K562 (cell line): ENCODE data around the gene IQCM. TPM values are rescaled to one million over a fixed set of nuclear protein-coding genes. Genes with fewer than 3 reads are reported as not detected.

Source experiments
- ATAC-seq: fragments of 200-7000 bp; cut with Tn5 transposase; 3 replicates; pipeline ENCODE4 v1.9.1; 2020; ENCODE audit warnings: moderate library complexity
- BruUV-seq: library from RNA; stranded (reverse); fragments of 400-500 nt; replicated peaks from 2 replicates; lab custom pipeline; 2021; lab: Mats Ljungman, UMichigan
- CTCF ChIA-PET: fragments of 300-600 bp; formaldehyde crosslinking; extraction: SDS; loops from one replicate; lab custom pipeline; 2021; ENCODE audit warnings: low intra/inter-chr PET ratio; lab: Yijun Ruan, JAX
- POLR2A ChIA-PET: fragments of 300-600, 350-650 bp; sonication (Branson Sonifier 250); formaldehyde crosslinking; extraction: SDS; loops from one replicate; lab custom pipeline; 2021; ENCODE audit warnings: antibody characterized with exemption, inconsistent platforms; lab: Yijun Ruan, JAX
- DNase-seq, 4 experiments: peaks; one replicate each; pipeline versions ENCODE4 v3.0.0 to v3.0.0-alpha.2; 2011 to 2018; ENCODE audit warnings: low spot score in 3 of 4, mixed read lengths in 3 of 4; ENCODE audit errors: extremely low read depth in 1 of 4
- FAIRE-seq: peaks from 2 replicates; lab custom pipeline; 2011; peaks lifted over from hg19 to GRCh38; lab: Jason Lieb, UNC
- H2AFZ ChIP-seq: 2 replicates; pipeline ENCODE4 v1.6.0; 2011; ENCODE audit warnings: low read depth, low read length, control low read depth, inconsistent platforms
- H3K27ac ChIP-seq: fragments of 200-600 bp; 3 replicates; pipeline ENCODE4 v1.8.0; 2011; ENCODE audit warnings: low read depth, mild to moderate bottlenecking, control low read depth, inconsistent platforms, low read length, moderate library complexity, mixed read lengths; ENCODE audit errors: extremely low read depth
- H3K27me3 ChIP-seq, 2 experiments: fragments of 300-600 bp in 1 of 2; 2 replicates in 1 of 2; 3 replicates in 1 of 2; pipeline versions ENCODE4 v1.6.0 to v1.8.0; 2011; ENCODE audit warnings: inconsistent platforms in 2 of 2, low read length in 2 of 2, mild to moderate bottlenecking in 1 of 2, mixed read lengths in 1 of 2, moderate library complexity in 1 of 2; ENCODE audit not compliant: control insufficient read depth in 2 of 2, insufficient read depth in 2 of 2
- H3K36me3 ChIP-seq: fragments of 300-600 bp; 3 replicates; pipeline ENCODE4 v1.8.0; 2011; ENCODE audit warnings: mild to moderate bottlenecking, low read length, inconsistent platforms; ENCODE audit not compliant: control insufficient read depth, insufficient read depth
- H3K4me1 ChIP-seq, 2 experiments: fragments of 200-600 bp in 1 of 2; replicated peaks in 1 of 2; 2 replicates in 1 of 2; 3 replicates in 1 of 2; pipeline versions ENCODE4 v1.5.1 to v1.8.0; 2011; ENCODE audit warnings: inconsistent platforms in 2 of 2, low read length in 2 of 2, mild to moderate bottlenecking in 1 of 2, mixed read lengths in 1 of 2, moderate library complexity in 1 of 2; ENCODE audit not compliant: control insufficient read depth in 2 of 2, insufficient read depth in 2 of 2
- H3K4me2 ChIP-seq: 2 replicates; pipeline ENCODE4 v1.6.1; 2011; ENCODE audit warnings: low read length, control low read depth, inconsistent platforms, mixed read lengths; ENCODE audit not compliant: insufficient read depth
- H3K4me3 ChIP-seq: fragments of 200-600 bp; sonication (generic), shearing (Covaris generic); 2 replicates; pipeline ENCODE4 v1.5.1; 2016; ENCODE audit warnings: control low read depth, inconsistent platforms
- H3K79me2 ChIP-seq: fragments of 200-600 bp; 3 replicates; pipeline ENCODE4 v1.8.0; 2011; ENCODE audit warnings: low read length, inconsistent platforms; ENCODE audit not compliant: control insufficient read depth, insufficient read depth
- H3K9ac ChIP-seq, 2 experiments: 2 replicates each; pipeline versions ENCODE4 v1.6.0 to v1.6.1; 2011; ENCODE audit warnings: low read depth in 2 of 2, low read length in 2 of 2, control low read depth in 1 of 2, inconsistent platforms in 1 of 2, mild to moderate bottlenecking in 1 of 2, mixed read lengths in 1 of 2; ENCODE audit not compliant: insufficient read depth in 1 of 2
- H3K9me1 ChIP-seq: one replicate; pipeline ENCODE4 v1.6.0; 2011; ENCODE audit warnings: inconsistent platforms, mild to moderate bottlenecking, low read length, moderate library complexity; ENCODE audit not compliant: control insufficient read depth, insufficient read depth
- H3K9me3 ChIP-seq: replicated peaks from 2 replicates; pipeline ENCODE4 v1.5.1; 2011; ENCODE audit warnings: low read depth, low read length, inconsistent platforms; ENCODE audit not compliant: control insufficient read depth, insufficient read depth
- H4K20me1 ChIP-seq: replicated peaks from 2 replicates; pipeline ENCODE4 v1.6.1; 2011; ENCODE audit warnings: low read length, inconsistent platforms, mixed read lengths; ENCODE audit not compliant: control insufficient read depth, insufficient read depth
- CLOCK ChIP-seq: fragments of 250-450 bp; sonication (Bioruptor Pico); IDR thresholded peaks from 2 replicates; pipeline ENCODE4 v1.4.0; 2020; ENCODE audit warnings: mild to moderate bottlenecking, moderate library complexity, borderline replicate concordance
- E2F1 ChIP-seq: sonication (generic); formaldehyde crosslinking; IDR thresholded peaks from 2 replicates; pipeline ENCODE4 v1.8.1; 2023; ENCODE audit warnings: mild to moderate bottlenecking, missing genetic modification reagents, moderate library complexity
- FOXP4 ChIP-seq: sonication (generic); formaldehyde crosslinking; IDR thresholded peaks from 2 replicates; pipeline ENCODE4 v1.8.0; 2022; ENCODE audit warnings: mild to moderate bottlenecking, missing genetic modification reagents, borderline replicate concordance
- GTF3C2 ChIP-seq: IDR thresholded peaks from 3 replicates; pipeline ENCODE4 v1.6.1; 2011; ENCODE audit warnings: borderline replicate concordance, mild to moderate bottlenecking, moderate library complexity; ENCODE audit not compliant: insufficient read length; ENCODE audit errors: extremely low read depth
- ID3 ChIP-seq, 2 experiments: fragments of 250-450 bp in 1 of 2; fragments of 450-650 bp in 1 of 2; sonication (Bioruptor Pico) in 1 of 2; IDR thresholded peaks; 2 replicates each; pipeline versions ENCODE4 v1.6.1 to v1.8.0; 2016 to 2021; ENCODE audit warnings: mild to moderate bottlenecking in 2 of 2, moderate library complexity in 2 of 2, missing compliant biosample characterization in 1 of 2, missing genetic modification characterization in 1 of 2
- NFIX ChIP-seq: fragments of 250-450 bp; sonication (Bioruptor Pico); IDR thresholded peaks from 2 replicates; pipeline ENCODE4 v1.4.0; 2020; ENCODE audit warnings: low read depth, mild to moderate bottlenecking, moderate library complexity
- TFAM ChIP-seq: fragments of 250-450 bp; sonication (Bioruptor Pico); conservative IDR thresholded peaks from 2 replicates; pipeline ENCODE4 v1.5.0; 2021; ENCODE audit warnings: mild to moderate bottlenecking, moderate library complexity
- XRCC3 ChIP-seq: fragments of 450-650 bp; IDR thresholded peaks from 2 replicates; pipeline ENCODE4 v1.6.1; 2017; ENCODE audit warnings: mild to moderate bottlenecking, moderate library complexity
- ZNF695 ChIP-seq: fragments of 450-650 bp; formaldehyde crosslinking; IDR thresholded peaks from 2 replicates; pipeline ENCODE4 v1.4.0; 2020; ENCODE audit warnings: mild to moderate bottlenecking, moderate library complexity
- ZNF79 ChIP-seq: fragments of 250-450 bp; sonication (Bioruptor Pico); IDR thresholded peaks from 2 replicates; pipeline ENCODE4 v1.4.0; 2020; ENCODE audit warnings: low read depth, mild to moderate bottlenecking, moderate library complexity
- WGBS: fragments of 100-300 bp; shearing (Covaris generic); methylation state at CpG from one replicate; pipeline ENCODE4 v1.1.6; 2016; ENCODE audit warnings: low coverage, mixed read lengths; ENCODE audit not compliant: insufficient coverage; ENCODE audit errors: missing lambda C conversion rate; 5-methylcytosine and 5-hydroxymethylcytosine counted together
- in situ Hi-C: fragments of 300-500 bp; cut with MboI; formaldehyde crosslinking; loops from 4 replicates; pipeline ENCODE4 v1.15.0; 2018; ENCODE audit warnings: inconsistent platforms, mixed read lengths
- intact Hi-C: fragments of 100-400 bp; cut with micrococcal nuclease; formaldehyde crosslinking; loops from 2 replicates; pipeline ENCODE4 v1.14.2; 2022
- polyA plus RNA-seq, 8 experiments: library from polyadenylated mRNA; depleted of rRNA in 4 of 8; stranded (reverse) in 5 of 8; unstranded in 3 of 8; fragments of >200 nt; fragmentation: Nextera tagmentation in 2 of 8; fragmentation: Illumina TruSeq in 1 of 8; extraction: Ambion mirVana in 2 of 8; extraction: Trizol in 1 of 8; gene quantifications; 2 replicates each; pipeline versions ENCODE4 v1.2.1 to v1.2.3, GENCODE V29; 2011 to 2014; ENCODE audit warnings: inconsistent platforms in 1 of 8, missing spikeins in 1 of 8
- total RNA-seq, 7 experiments: library from RNA; depleted of rRNA in 6 of 7; stranded (reverse); fragments of >200 nt in 6 of 7; fragmentation: Illumina TruSeq in 2 of 7; extraction: Trizol in 2 of 7; gene quantifications; 2 replicates each; pipeline versions ENCODE4 v1.2.1 to v1.2.3, GENCODE V29; 2011 to 2021; ENCODE audit warnings: low replicate concordance in 1 of 7

IQCM gene
- total and polyA plus RNA-seq, 9 of the 15 experiments (the other 6 are each of a cell fraction or from before 2014, with no cell fraction given): not detected

GRCh38 chr4:149791851-149792250, 23.8 kb downstream of the IQCM start:
- H3K79me2 ChIP-seq: no peaks in the 10 kb centered on the region
- in situ Hi-C loops (no loop called here), intact Hi-C loops (no loop called here)
- 6% methylated on average over 1 of the region's 1 CpG for WGBS
- no peak overlapping the region for H3K27ac ChIP-seq
- H3K9me3 ChIP-seq: no peaks in the 10 kb centered on the region; the same call in 1 of the 2 replicates
- no peak overlapping the region for H3K4me3 ChIP-seq
- no peaks in the 10 kb centered on the region for H3K9me1 ChIP-seq
- CTCF ChIA-PET: no interaction called here
- POLR2A ChIA-PET: no interaction called here
- H3K4me1 ChIP-seq: no peaks in the 10 kb centered on the region
- H2AFZ ChIP-seq: no peak overlapping the region
- no TSS peak for BruUV-seq
- H4K20me1 ChIP-seq: no peaks in the 10 kb centered on the region
- DNase-seq (no peak), FAIRE-seq (no peak), ATAC-seq (no peak)
- H3K9ac ChIP-seq: no peak overlapping the region
- H3K27me3 ChIP-seq: no peaks in the 10 kb centered on the region
- no peak overlapping the region for H3K4me2 ChIP-seq
- no peaks in the 10 kb centered on the region for H3K36me3 ChIP-seq
- TF ChIP-seq ZNF695 (no peak), CLOCK (no peak), E2F1 (CRISPR knock-in tag) (no peak), ID3 (CRISPR knock-in tag; IDR thresholded peaks at IDR 0.05) (no peak), ID3 (tag; IDR thresholded peaks at IDR 0.05) (no peak), FOXP4 (CRISPR knock-in tag) (no peak), GTF3C2 (no peak), TFAM (CRISPR knock-in tag) (no peak), NFIX (no peak), XRCC3 (no peak), ZNF79 (CRISPR knock-in tag) (no peak)
